HCT116 (cell line): Measurements from ENCODE around the gene OSBPL5. TPM values are rescaled to one million over a fixed set of nuclear protein-coding genes. Genes with fewer than 3 reads are reported as not detected.

ENCODE experiments used
- ATAC-seq: fragments of 200-7000 bp; cut with Tn5 transposase; 2 replicates; pipeline ENCODE4 v1.9.1; 2020; ENCODE audit warnings: mild to moderate bottlenecking, moderate library complexity
- BruUV-seq: library from RNA; stranded (reverse); fragments of 400-500 nt; replicated peaks from 2 replicates; lab custom pipeline; 2021; lab: Mats Ljungman, UMichigan
- CTCF ChIA-PET: fragments of 300-600 bp; sonication (Branson Sonifier 250); formaldehyde crosslinking; loops from one replicate; lab custom pipeline; 2021; ENCODE audit warnings: antibody characterized with exemption; lab: Charles Lee
- POLR2A ChIA-PET: fragments of 300-600, 350-600 bp; sonication (Branson Sonifier 250); formaldehyde crosslinking; loops from one replicate; lab custom pipeline; 2021; ENCODE audit warnings: antibody characterized with exemption; lab: Charles Lee
- RAD21 ChIA-PET, 2 experiments: fragments of 300-600 bp; sonication (Branson Sonifier 250); formaldehyde crosslinking; loops; one replicate each; lab custom pipeline; 2023; ENCODE audit warnings: low total read pairs in 2 of 2; ENCODE audit not compliant: uncharacterized antibody in 2 of 2, unreplicated experiment in 2 of 2, low non-redundant PET in 1 of 2; lab: Charles Lee
- DNase-seq: peaks from one replicate; pipeline ENCODE4 v3.0.0-alpha.2; 2010; ENCODE audit warnings: low read depth, low spot score
- H2AFZ ChIP-seq: fragments of 200-600 bp; shearing (Covaris generic), sonication (generic); 2 replicates; pipeline ENCODE4 v1.6.1; 2017; ENCODE audit warnings: low read depth, mixed run types, mixed read lengths, antibody characterized with exemption, low read length; ENCODE audit not compliant: poor library complexity, severe bottlenecking
- H3K27ac ChIP-seq: 2 replicates; pipeline ENCODE4 v1.5.1; 2012; ENCODE audit warnings: low read depth, low read length
- H3K27me3 ChIP-seq: fragments of 200-600 bp; sonication (generic); 2 replicates; pipeline ENCODE4 v1.6.1; 2016; ENCODE audit warnings: mixed run types, low read length, mixed read lengths; ENCODE audit not compliant: insufficient read depth
- H3K36me3 ChIP-seq, 2 experiments: fragments of 200-500 bp in 1 of 2; fragments of 200-600 bp in 1 of 2; sonication (Bioruptor generic) in 1 of 2; sonication (generic) in 1 of 2; 2 replicates each; pipeline versions ENCODE4 v1.5.1 to v1.6.1; 2014 to 2016; ENCODE audit warnings: low read length in 2 of 2, inconsistent platforms in 1 of 2, mixed read lengths in 1 of 2, mixed run types in 1 of 2; ENCODE audit not compliant: insufficient read depth in 2 of 2, control insufficient read depth in 1 of 2
- H3K4me1 ChIP-seq, 2 experiments: fragments of 200-600 bp in 1 of 2; sonication (generic) in 1 of 2; 2 replicates each; pipeline versions ENCODE4 v1.5.1 to v1.6.1; 2012 to 2017; ENCODE audit warnings: low read length in 2 of 2, inconsistent platforms in 1 of 2, mild to moderate bottlenecking in 1 of 2, mixed read lengths in 1 of 2, mixed run types in 1 of 2, moderate library complexity in 1 of 2; ENCODE audit not compliant: insufficient read depth in 2 of 2, control insufficient read depth in 1 of 2
- H3K4me2 ChIP-seq: fragments of 200-600 bp; sonication (generic); 2 replicates; pipeline ENCODE4 v1.6.1; 2017; ENCODE audit warnings: mixed run types, low read length, mixed read lengths
- H3K4me3 ChIP-seq, 2 experiments: fragments of 200-600 bp in 1 of 2; sonication (generic) in 1 of 2; replicated peaks in 1 of 2; 2 replicates each; pipeline ENCODE4 v1.5.1; 2011 to 2016; ENCODE audit warnings: low read length in 2 of 2, control low read depth in 1 of 2, low read depth in 1 of 2, mild to moderate bottlenecking in 1 of 2, mixed read lengths in 1 of 2, mixed run types in 1 of 2
- H3K79me2 ChIP-seq: fragments of 200-600 bp; sonication (generic); 2 replicates; pipeline ENCODE4 v1.6.1; 2017; ENCODE audit warnings: mild to moderate bottlenecking, mixed run types, low read length, moderate library complexity, mixed read lengths; ENCODE audit not compliant: insufficient read depth
- H3K9ac ChIP-seq: fragments of 200-600 bp; sonication (generic); 2 replicates; pipeline ENCODE4 v1.6.1; 2016; ENCODE audit warnings: low read length, mixed read lengths
- H3K9me2 ChIP-seq: fragments of 200-600 bp; sonication (generic), shearing (Covaris generic); 2 replicates; pipeline ENCODE4 v1.6.1; 2017; ENCODE audit warnings: mixed run types, mild to moderate bottlenecking, moderate library complexity; ENCODE audit not compliant: insufficient read depth
- H3K9me3 ChIP-seq, 2 experiments: fragments of 200-500 bp in 1 of 2; fragments of 200-600 bp in 1 of 2; sonication (Bioruptor generic) in 1 of 2; sonication (generic) in 1 of 2; 2 replicates each; pipeline ENCODE4 v1.6.1; 2014 to 2017; ENCODE audit warnings: low read length in 2 of 2, mixed read lengths in 2 of 2, inconsistent platforms in 1 of 2, low read depth in 1 of 2, mild to moderate bottlenecking in 1 of 2, mixed run types in 1 of 2, moderate library complexity in 1 of 2; ENCODE audit not compliant: control insufficient read depth in 1 of 2, insufficient read depth in 1 of 2
- H4K20me1 ChIP-seq: fragments of 200-600 bp; sonication (generic), shearing (Covaris generic); 2 replicates; pipeline ENCODE4 v1.6.1; 2017; ENCODE audit warnings: mixed run types, mild to moderate bottlenecking, moderate library complexity; ENCODE audit not compliant: insufficient read depth
- ATF3 ChIP-seq: IDR thresholded peaks from 2 replicates; pipeline ENCODE4 v1.6.1; 2012
- CEBPB ChIP-seq: IDR thresholded peaks from 2 replicates; pipeline ENCODE4 v1.6.1; 2012; ENCODE audit warnings: low read depth
- ELF1 ChIP-seq: IDR thresholded peaks from 2 replicates; pipeline ENCODE4 v1.6.1; 2012; ENCODE audit warnings: low read depth, borderline replicate concordance
- POLR2A ChIP-seq: IDR thresholded peaks from 2 replicates; pipeline ENCODE4 v1.7.0; 2011; ENCODE audit warnings: borderline replicate concordance; ENCODE audit not compliant: insufficient read depth, insufficient read length; ENCODE audit errors: extremely low read depth
- POLR2AphosphoS5 ChIP-seq: IDR thresholded peaks from 2 replicates; pipeline ENCODE4 v1.6.1; 2011; ENCODE audit warnings: mild to moderate bottlenecking, low read depth, low read length, moderate library complexity
- RAD21 ChIP-seq: IDR thresholded peaks from 2 replicates; pipeline ENCODE4 v1.6.1; 2012; ENCODE audit warnings: low read depth, mild to moderate bottlenecking
- SRF ChIP-seq: IDR thresholded peaks from 2 replicates; pipeline ENCODE4 v1.6.1; 2012; ENCODE audit warnings: low read depth
- intact Hi-C: fragments of 100-400 bp; cut with micrococcal nuclease; formaldehyde crosslinking; loops from 2 replicates; pipeline ENCODE4 v1.10.0; 2022
- total RNA-seq: library from RNA; stranded (reverse); gene quantifications from one replicate; pipeline ENCODE4 v1.2.1, GENCODE V29; 2021; ENCODE audit not compliant: unreplicated experiment

Gene OSBPL5
- total RNA-seq, 1 experiment from 2014 or later = 44.2 TPM

- TF ChIP-seq ATF3 = no peak
Measured at GRCh38 chr11:3163241-3163981, 1.7 kb downstream of the OSBPL5 start (continued).

- peaks cover 50% of the 10 kb centered on the region; the same call in 1 of the 2 replicates for H3K79me2 ChIP-seq
- H3K27me3 ChIP-seq = no peaks in the 10 kb centered on the region
- no peaks in the 10 kb centered on the region for H3K9me2 ChIP-seq
- POLR2A ChIA-PET = no interaction called here
- peaks cover 20 to 45% of the 10 kb centered on the region in 2 experiments; a peak in 3 of 4 replicates for H3K4me1 ChIP-seq
- H3K9me3 ChIP-seq = no peaks in the 10 kb centered on the region
- no peak overlapping the region for H3K4me2 ChIP-seq
- H4K20me1 ChIP-seq = no peaks in the 10 kb centered on the region
- intact Hi-C loops = no loop called here
- BruUV-seq = TSS peak; percentile 44
- ATAC-seq (no peak), DNase-seq (no peak)
- H3K36me3 ChIP-seq = no peaks in the 10 kb centered on the region
- H2AFZ ChIP-seq = no peak overlapping the region
- TF ChIP-seq RAD21 (no peak), CEBPB (no peak), POLR2AphosphoS5 (no peak), POLR2A (no peak), SRF (no peak), ELF1 (no peak)
- H3K4me3 ChIP-seq = no peak overlapping the region
- CTCF ChIA-PET = no interaction called here
- H3K27ac ChIP-seq = no peak overlapping the region
- no peak overlapping the region for H3K9ac ChIP-seq
- RAD21 ChIA-PET = no interaction called here
Measured at GRCh38 chr11:3162410-3163240, 2.5 kb downstream of the OSBPL5 start.
